Body of pancreas (tissue), 4 donors: ENCODE measurements around the gene UBE2I.

Experiments
- CTCF ChIP-seq, 7 experiments: fragments of 450-650 bp in 4 of 7; fragments of 200-600 bp in 3 of 7; sonication (generic) in 3 of 7; IDR thresholded peaks; one replicate each; pipeline ENCODE4 v1.5.1; 2016 to 2019; ENCODE audit warnings: antibody characterized with exemption in 7 of 7
- POLR2A ChIP-seq, 3 donors: fragments of 450-650 bp; IDR thresholded peaks; one replicate each; pipeline ENCODE4 v1.6.1; 2016; ENCODE audit warnings: antibody characterized with exemption in 3 of 3, mild to moderate bottlenecking in 2 of 3

- TF ChIP-seq CTCF (IDR thresholded peaks at IDR 0.05) (peak in 6 of 7 experiments; percentile 9 to 34 (median 22)), POLR2A (IDR thresholded peaks at IDR 0.05) (no peak)
These were observed 21.0 kb downstream of the UBE2I start for GRCh38 chr16:1330260-1330914.
